IPS-18a (cell line): ENCODE results near the gene FRMD4A.
"Not testable (repeated sequence)": the region's sequence is repeated elsewhere in the genome, so short reads cannot be mapped to it uniquely, and the experiment has no call there.

Experiments used
- H3K27ac ChIP-seq: one replicate; pipeline ENCODE4 v1.5.1; 2013; ENCODE audit warnings: low read length
- H3K27me3 ChIP-seq: one replicate; pipeline ENCODE4 v1.6.1; 2013; ENCODE audit warnings: mild to moderate bottlenecking, low read length; ENCODE audit not compliant: control insufficient read depth, insufficient read depth
- H3K36me3 ChIP-seq: one replicate; pipeline ENCODE4 v1.6.1; 2013; ENCODE audit warnings: low read depth, low read length; ENCODE audit not compliant: control insufficient read depth
- H3K4me1 ChIP-seq: one replicate; pipeline ENCODE4 v1.6.1; 2013; ENCODE audit warnings: low read depth, low read length; ENCODE audit not compliant: control insufficient read depth
- H3K4me3 ChIP-seq: one replicate; pipeline ENCODE4 v1.5.1; 2013; ENCODE audit warnings: low read length
- H3K9ac ChIP-seq: one replicate; pipeline ENCODE4 v1.6.1; 2013; ENCODE audit warnings: mild to moderate bottlenecking, low read length, moderate library complexity
- H3K9me3 ChIP-seq: one replicate; pipeline ENCODE4 v1.6.1; 2013; ENCODE audit warnings: low read depth, low read length; ENCODE audit not compliant: control insufficient read depth

Gene FRMD4A

DNA sequence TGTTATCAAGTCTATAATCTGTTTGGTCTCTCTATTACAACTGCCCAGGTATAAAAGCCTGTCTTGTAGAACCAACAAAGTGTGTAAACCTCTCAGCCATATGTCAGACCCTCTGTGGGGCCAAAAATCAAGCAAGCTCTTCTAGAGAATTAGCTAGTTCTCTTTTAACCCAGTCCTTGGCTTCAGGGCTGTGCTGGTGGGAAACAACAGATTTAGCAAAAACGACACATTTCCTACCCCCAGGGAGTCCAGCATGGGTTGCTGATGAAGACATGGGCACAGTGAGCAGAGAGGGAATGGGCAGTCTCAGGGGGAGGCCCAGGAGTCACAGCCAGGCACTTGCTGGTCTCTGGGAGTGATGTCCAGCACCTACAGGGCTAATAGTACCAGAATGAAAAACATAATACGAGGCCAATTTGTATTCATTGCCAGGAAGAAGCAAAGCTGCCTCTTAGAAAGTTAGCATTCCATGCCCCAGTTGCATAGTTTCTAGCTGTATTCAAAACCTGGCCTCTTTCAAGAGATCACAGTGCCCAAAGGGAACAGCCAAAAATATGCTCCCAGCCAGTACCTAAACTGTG, 80.1 kb downstream of the FRMD4A start:
- Histone ChIP-seq H3K9me3 (no peaks in the 10 kb centered on the region), H3K9ac (no peak overlapping the region), H3K4me3 (no peak overlapping the region), H3K27me3 (no peaks in the 10 kb centered on the region), H3K36me3 (no peaks in the 10 kb centered on the region), H3K4me1 (no peaks in the 10 kb centered on the region), H3K27ac (no peak overlapping the region)

DNA sequence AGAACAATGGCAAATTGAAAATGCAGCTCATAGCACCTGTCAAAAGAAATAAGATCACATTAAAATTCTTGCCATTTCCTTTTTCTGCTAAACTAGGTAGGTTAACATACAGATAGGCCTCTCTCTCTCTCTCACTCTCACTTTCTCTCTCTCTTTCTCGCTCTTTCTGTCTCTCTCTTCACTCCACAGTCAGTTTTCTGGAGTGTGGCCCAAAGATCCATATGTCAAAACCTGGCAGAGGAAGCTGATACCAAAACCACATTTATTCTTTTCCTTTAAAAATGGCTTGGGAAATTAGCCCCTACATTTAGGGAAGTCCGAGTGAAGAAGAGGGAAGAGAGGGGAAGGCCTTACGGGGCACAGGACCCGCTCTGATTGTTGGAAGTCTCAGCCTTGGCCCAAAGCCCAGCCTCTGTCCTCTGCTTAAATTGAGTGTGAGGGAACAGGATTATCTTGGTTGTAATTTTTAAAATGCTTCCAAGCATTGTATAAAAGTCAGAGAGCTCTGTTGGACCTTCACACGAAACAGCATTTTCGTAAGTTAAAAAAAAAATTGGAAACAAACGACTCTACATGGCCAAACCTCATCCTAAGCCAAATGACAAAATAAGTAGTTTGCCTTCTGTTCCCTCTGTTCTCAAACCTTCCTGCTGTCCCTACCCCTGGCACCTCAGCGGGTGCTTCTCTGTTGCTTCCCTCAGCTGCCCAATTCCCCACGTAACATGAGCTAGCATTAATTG, 83.2 kb downstream of the FRMD4A start:
- Histone ChIP-seq H3K4me3 (no peak overlapping the region), H3K36me3 (no peaks in the 10 kb centered on the region), H3K9me3 (no peaks in the 10 kb centered on the region), H3K27ac (no peak overlapping the region), H3K27me3 (no peaks in the 10 kb centered on the region), H3K4me1 (peaks cover 3% of the 10 kb centered on the region), H3K9ac (no peak overlapping the region)

DNA sequence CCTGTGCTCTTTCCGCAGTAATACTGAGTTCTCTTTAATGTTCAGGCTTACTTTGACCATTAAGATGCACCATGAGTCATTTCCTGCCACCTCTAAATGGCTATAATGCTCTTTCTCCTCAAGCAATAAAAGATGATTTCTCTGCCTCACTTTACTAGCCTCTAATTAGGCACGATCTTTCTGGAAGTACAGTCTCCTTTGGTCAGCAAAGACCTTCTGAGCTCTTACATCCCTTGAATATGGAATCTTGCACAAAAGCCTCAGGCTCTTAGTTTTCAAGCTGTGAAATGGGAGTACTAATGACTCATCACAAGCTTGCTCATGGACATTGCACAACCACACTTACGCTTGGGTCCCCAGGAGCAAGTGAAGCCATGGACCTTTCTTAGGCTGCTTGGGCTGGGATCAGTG, 85.9 kb downstream of the FRMD4A start:
- Histone ChIP-seq H3K27me3 (no peaks in the 10 kb centered on the region), H3K27ac (no peak overlapping the region), H3K9ac (no peak overlapping the region), H3K36me3 (no peaks in the 10 kb centered on the region), H3K4me1 (peaks cover 20% of the 10 kb centered on the region), H3K4me3 (no peak overlapping the region), H3K9me3 (no peaks in the 10 kb centered on the region)

- H3K9ac ChIP-seq, result no peak overlapping the region
Observed at GRCh38 chr10:14244147-14244546, 86.6 kb downstream of the FRMD4A start.

DNA sequence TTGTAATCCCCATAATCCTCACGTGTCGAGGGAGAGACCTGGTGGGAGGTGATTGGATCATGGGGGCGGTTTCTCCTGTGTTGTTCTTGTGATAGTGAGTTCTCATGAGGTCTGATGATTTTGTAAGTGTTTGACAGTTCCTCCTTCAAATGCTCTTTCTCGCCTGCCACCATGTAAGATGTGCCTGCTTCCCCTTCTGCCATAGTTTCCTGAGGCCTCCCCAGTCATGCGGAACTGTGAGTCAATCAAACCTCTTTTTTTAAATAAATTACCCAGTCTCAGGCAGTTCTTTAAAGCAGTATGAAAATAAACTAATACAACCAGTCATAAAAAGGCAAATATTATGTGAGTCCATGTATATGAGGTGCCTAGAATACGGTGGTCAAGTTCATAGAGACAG, 87.5 kb downstream of the FRMD4A start:
- H3K4me1 ChIP-seq, result peaks cover 20% of the 10 kb centered on the region
- H3K9me3 ChIP-seq, result no peaks in the 10 kb centered on the region
- no peaks in the 10 kb centered on the region for H3K27me3 ChIP-seq
- H3K4me3 ChIP-seq, result no peak overlapping the region
- no peak overlapping the region for H3K9ac ChIP-seq
- H3K27ac ChIP-seq, result no peak overlapping the region
- no peaks in the 10 kb centered on the region for H3K36me3 ChIP-seq

More at GRCh38 chr10:14244147-14244546, 86.6 kb downstream of the FRMD4A start:
- Histone ChIP-seq H3K27ac (no peak overlapping the region), H3K9me3 (no peaks in the 10 kb centered on the region), H3K36me3 (no peaks in the 10 kb centered on the region), H3K4me3 (no peak overlapping the region), H3K27me3 (no peaks in the 10 kb centered on the region), H3K4me1 (peaks cover 20% of the 10 kb centered on the region)

GRCh38 chr10:14241196-14241595, 89.5 kb downstream of the FRMD4A start:
- peak overlapping the region; percentile 24 for H3K27ac ChIP-seq
- H3K9me3 ChIP-seq, result no peaks in the 10 kb centered on the region
- peaks cover 20% of the 10 kb centered on the region for H3K4me1 ChIP-seq
- H3K36me3 ChIP-seq, result no peaks in the 10 kb centered on the region
- H3K4me3 ChIP-seq, result peak overlapping the region; percentile 28
- H3K27me3 ChIP-seq, result no peaks in the 10 kb centered on the region
- H3K9ac ChIP-seq, result no peak overlapping the region

DNA sequence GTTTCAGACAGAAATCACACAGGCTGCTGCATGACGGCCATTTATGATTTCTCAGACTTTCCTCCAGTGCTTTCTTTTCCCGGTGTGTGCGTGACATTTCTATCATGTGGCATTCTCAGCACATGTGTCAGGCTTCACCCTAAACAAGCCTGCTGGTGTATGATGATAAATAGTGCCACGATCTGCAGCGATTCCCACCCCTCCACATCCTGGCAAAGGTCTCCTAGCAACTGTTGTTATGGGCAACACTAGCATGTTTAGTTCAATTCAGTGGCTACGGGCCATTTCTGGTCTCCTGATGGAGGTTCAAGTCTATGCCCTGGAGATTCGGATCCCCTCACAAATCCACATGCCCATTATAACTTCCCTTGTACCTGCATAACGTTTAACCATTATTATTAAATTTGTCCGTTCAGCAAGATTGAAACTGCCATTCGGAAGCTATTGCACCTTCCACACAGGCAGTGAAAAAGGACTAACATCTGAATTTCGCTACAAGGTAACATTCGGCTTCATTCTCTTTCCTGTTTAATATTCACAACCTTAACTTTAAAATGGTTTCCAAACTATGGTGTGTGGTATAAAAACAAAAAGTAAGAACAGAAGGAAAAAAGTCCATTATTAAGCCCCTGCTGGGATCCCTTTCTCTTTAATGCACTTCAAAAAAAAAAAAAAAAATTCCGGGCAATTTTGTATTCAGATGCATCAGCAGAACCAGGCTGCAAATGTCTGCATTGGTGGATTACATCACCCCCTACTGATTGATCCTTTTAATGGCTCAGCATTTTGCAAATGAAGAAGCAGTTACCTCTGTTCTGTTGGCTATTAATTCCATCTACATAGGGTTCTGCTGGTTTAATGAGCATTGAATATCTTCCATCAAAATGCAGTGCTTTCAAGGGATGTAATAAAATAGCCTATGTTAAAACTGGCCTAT, 90.2 kb downstream of the FRMD4A start:
- Histone ChIP-seq H3K4me3 (peak overlapping the region; percentile 28), H3K36me3 (no peaks in the 10 kb centered on the region), H3K9me3 (no peaks in the 10 kb centered on the region), H3K27ac (peak overlapping the region; percentile 12), H3K27me3 (no peaks in the 10 kb centered on the region), H3K4me1 (peaks cover 20% of the 10 kb centered on the region), H3K9ac (peak overlapping the region; percentile 22)

DNA sequence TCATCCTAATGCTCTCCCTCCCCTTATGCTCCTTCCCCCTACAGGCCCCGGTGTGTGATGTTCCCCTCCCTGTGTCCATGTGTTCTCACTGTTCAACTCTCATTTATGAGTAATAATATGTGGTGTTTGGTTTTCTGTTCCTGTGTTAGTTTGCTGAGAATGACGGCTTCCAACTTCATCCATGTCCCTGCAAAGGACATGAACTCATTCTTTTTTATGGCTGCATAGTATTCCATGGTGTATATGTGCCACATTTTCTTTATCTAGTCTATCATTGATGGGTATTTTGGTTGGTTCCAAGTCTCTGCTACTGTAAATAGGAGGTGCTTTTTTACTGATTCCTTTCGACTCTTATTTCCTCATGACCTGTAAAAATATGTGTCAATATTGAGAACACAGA, 92.1 kb downstream of the FRMD4A start:
- H3K27me3 ChIP-seq, H3K4me3 ChIP-seq, H3K36me3 ChIP-seq, H3K9me3 ChIP-seq, H3K9ac ChIP-seq, H3K27ac ChIP-seq: not testable (repeated sequence)
- H3K4me1 ChIP-seq, result peaks cover 18% of the 10 kb centered on the region

GRCh38 chr10:14236341-14236740, 94.4 kb downstream of the FRMD4A start:
- H3K27me3 ChIP-seq, result no peaks in the 10 kb centered on the region
- H3K27ac ChIP-seq, result no peak overlapping the region
- no peaks in the 10 kb centered on the region for H3K36me3 ChIP-seq
- H3K9me3 ChIP-seq, result no peaks in the 10 kb centered on the region
- peaks cover 14% of the 10 kb centered on the region for H3K4me1 ChIP-seq
- no peak overlapping the region for H3K9ac ChIP-seq
- H3K4me3 ChIP-seq, result no peak overlapping the region

- no peaks in the 10 kb centered on the region for H3K36me3 ChIP-seq
- H3K27ac ChIP-seq, result no peak overlapping the region
- peaks cover 7% of the 10 kb centered on the region for H3K4me1 ChIP-seq
- H3K27me3 ChIP-seq, result no peaks in the 10 kb centered on the region
- H3K9me3 ChIP-seq, result no peaks in the 10 kb centered on the region
- no peak overlapping the region for H3K4me3 ChIP-seq
- H3K9ac ChIP-seq, result no peak overlapping the region
Observed at GRCh38 chr10:14235566-14236195, 95.0 kb downstream of the FRMD4A start.

DNA sequence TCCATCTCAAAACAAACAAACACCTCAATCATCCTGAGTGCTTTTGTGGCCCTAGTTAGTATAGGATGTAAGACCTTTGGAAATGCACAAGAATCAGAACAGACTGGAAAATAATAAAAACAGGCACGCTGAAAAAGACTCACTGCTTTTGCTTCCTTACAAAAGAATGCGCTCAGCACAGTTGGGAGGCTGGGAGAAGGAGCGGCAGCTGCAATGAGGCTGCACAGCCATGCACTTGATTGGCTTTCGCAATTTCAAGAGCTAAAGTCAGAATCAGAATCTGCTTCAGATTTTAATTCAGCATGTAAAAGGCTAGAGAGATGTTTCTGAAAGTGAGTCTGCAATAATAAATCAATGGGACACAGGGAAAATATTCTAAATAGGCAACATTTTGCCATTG, 97.2 kb downstream of the FRMD4A start:
- no peak overlapping the region for H3K27ac ChIP-seq
- H3K4me1 ChIP-seq, result peaks cover 3% of the 10 kb centered on the region
- H3K4me3 ChIP-seq, result no peak overlapping the region
- H3K36me3 ChIP-seq, result no peaks in the 10 kb centered on the region
- H3K27me3 ChIP-seq, result no peaks in the 10 kb centered on the region
- no peak overlapping the region for H3K9ac ChIP-seq
- H3K9me3 ChIP-seq, result no peaks in the 10 kb centered on the region
